ENCODE measurements around the gene CISD3.
A peak's percentile ranks its signal among the peaks of the same experiment; 100 is the strongest.
"Not testable (repeated sequence)": the region's sequence is repeated elsewhere in the genome, so short reads cannot be mapped to it uniquely, and the experiment has no call there.

Gene CISD3

GRCh38 chr17:38709104-38709820 is 20.9 kb upstream of the CISD3 start:
- DNase-seq, result no peak

GRCh38 chr17:38709864-38710603 is 20.1 kb upstream of the CISD3 start:
- DNase-seq, result no peak

- no peak for DNase-seq
These were observed 19.6 kb upstream of the CISD3 start for GRCh38 chr17:38710604-38710962.

- no peak for DNase-seq
These were observed 19.2 kb upstream of the CISD3 start for GRCh38 chr17:38710985-38711384.

GRCh38 chr17:38711792-38712571 is 18.2 kb upstream of the CISD3 start:
- DNase-seq, result no peak

GRCh38 chr17:38712593-38712992 is 17.5 kb upstream of the CISD3 start:
- no peak for DNase-seq

GRCh38 chr17:38713456-38714075 is 16.6 kb upstream of the CISD3 start:
- DNase-seq, result no peak

GRCh38 chr17:38715216-38715943 is 14.8 kb upstream of the CISD3 start:
- peak; percentile 40 for DNase-seq

- no peak for DNase-seq
These were observed 13.7 kb upstream of the CISD3 start for GRCh38 chr17:38716368-38717005.

GRCh38 chr17:38717139-38717745 is 12.9 kb upstream of the CISD3 start:
- no peak for DNase-seq

GRCh38 chr17:38719289-38719942 is 10.7 kb upstream of the CISD3 start:
- no peak for DNase-seq

GRCh38 chr17:38719943-38720641 is 10.0 kb upstream of the CISD3 start:
- DNase-seq, result no peak

GRCh38 chr17:38720941-38721340 is 9.2 kb upstream of the CISD3 start:
- DNase-seq, result no peak

GRCh38 chr17:38721802-38722201 is 8.3 kb upstream of the CISD3 start:
- DNase-seq, result no peak

GRCh38 chr17:38724337-38724988 is 5.7 kb upstream of the CISD3 start:
- no peak for DNase-seq

GRCh38 chr17:38725066-38725465 is 5.1 kb upstream of the CISD3 start:
- DNase-seq, result no peak

- DNase-seq, result not testable (repeated sequence)
These were observed 4.0 kb upstream of the CISD3 start for GRCh38 chr17:38726145-38726544.

- DNase-seq, result peak; percentile 90
These were observed 2.4 kb upstream of the CISD3 start for GRCh38 chr17:38727736-38728135.

GRCh38 chr17:38728290-38728831 is 1.8 kb upstream of the CISD3 start:
- DNase-seq, result peak; percentile 85

All from activated CD4-positive, alpha-beta T cell treated with anti-CD3 and anti-CD28 coated beads, Interleukin-10, Interleukin-2, amounts not matched to agents 100 ng/mL and 50 ng/mL, durations not matched to agents 16 hours and 8 hours (primary cell).